Measurements from ENCODE around the gene CXCL16.

The CXCL16 gene

GRCh38 chr17:4772235-4772613 is 32.5 kb upstream of the CXCL16 start:
- H3K36me3 ChIP-seq (ENCODE audit: control insufficient read depth, insufficient read depth, low read length) = no peaks in the 10 kb centered on the region
- H3K9ac ChIP-seq (ENCODE audit: low read length) = no peak overlapping the region
- no peak overlapping the region for H3K4me3 ChIP-seq (ENCODE audit: low read depth, low read length)
- no peaks in the 10 kb centered on the region for H3K4me1 ChIP-seq (ENCODE audit: control insufficient read depth, insufficient read depth, low read length)
- H3K27me3 ChIP-seq (ENCODE audit: control insufficient read depth, insufficient read depth, low read length) = no peaks in the 10 kb centered on the region
- H3K9me3 ChIP-seq (ENCODE audit: control insufficient read depth, insufficient read depth, low read depth, low read length) = no peaks in the 10 kb centered on the region
- no peak overlapping the region for H3K27ac ChIP-seq (ENCODE audit: low read depth, low read length)

DNA sequence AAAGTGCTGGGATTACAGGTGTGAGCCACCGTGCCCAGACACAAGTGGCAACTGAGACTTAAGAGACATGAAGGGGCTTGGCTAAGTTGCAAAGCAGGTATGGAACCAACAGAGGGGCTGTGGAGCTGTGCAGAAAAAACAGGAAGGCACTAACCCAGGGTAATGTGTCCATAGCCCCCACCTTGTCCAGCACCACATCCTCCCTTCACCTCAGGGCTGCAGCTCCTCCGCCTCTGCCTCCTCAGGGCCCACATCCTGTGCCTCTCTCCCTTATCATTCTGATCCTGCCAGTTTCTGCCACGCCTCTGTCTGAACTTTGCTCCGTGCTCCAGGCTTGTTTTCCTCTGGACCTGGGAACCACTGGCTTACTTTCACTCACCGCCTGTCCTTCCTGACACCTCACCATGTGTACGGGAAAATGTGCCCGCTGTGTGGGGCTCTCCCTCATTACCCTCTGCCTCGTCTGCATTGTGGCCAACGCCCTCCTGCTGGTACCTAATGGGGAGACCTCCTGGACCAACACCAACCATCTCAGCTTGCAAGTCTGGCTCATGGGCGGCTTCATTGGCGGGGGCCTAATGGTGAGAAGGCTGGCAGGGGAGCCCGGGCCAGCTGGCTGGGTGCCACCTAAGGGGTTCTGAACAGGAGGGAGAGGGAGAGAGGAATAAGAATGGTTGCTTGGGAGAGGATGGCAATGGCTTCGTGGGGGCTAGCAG is 31.9 kb upstream of the CXCL16 start, which contains the start of gene TM4SF5:
Gene TM4SF5 (plus strand): TSS at position 368 of the 716 bp plus-strand sequence. CDS start 37 bp downstream, at position 405.
- no peak within 1 kb of the TSS for H3K4me3 ChIP-seq (ENCODE audit: low read depth, low read length)
- no peaks in the 10 kb centered on the region for H3K36me3 ChIP-seq (ENCODE audit: control insufficient read depth, insufficient read depth, low read length)
- no peaks in the 10 kb centered on the region for H3K4me1 ChIP-seq (ENCODE audit: control insufficient read depth, insufficient read depth, low read length)
- H3K9me3 ChIP-seq (ENCODE audit: control insufficient read depth, insufficient read depth, low read depth, low read length) = no peaks in the 10 kb centered on the region
- no peaks in the 10 kb centered on the region for H3K27me3 ChIP-seq (ENCODE audit: control insufficient read depth, insufficient read depth, low read length)
- no peak within 1 kb of the TSS for H3K9ac ChIP-seq (ENCODE audit: low read length)
- H3K27ac ChIP-seq (ENCODE audit: low read depth, low read length) = no peak within 1 kb of the TSS

- Histone ChIP-seq H3K4me1 (ENCODE audit: control insufficient read depth, insufficient read depth, low read length) (no peaks in the 10 kb centered on the region), H3K4me3 (ENCODE audit: low read depth, low read length) (no peak overlapping the region), H3K27ac (ENCODE audit: low read depth, low read length) (no peak overlapping the region), H3K36me3 (ENCODE audit: control insufficient read depth, insufficient read depth, low read length) (no peaks in the 10 kb centered on the region), H3K27me3 (ENCODE audit: control insufficient read depth, insufficient read depth, low read length) (no peaks in the 10 kb centered on the region), H3K9ac (ENCODE audit: low read length) (no peak overlapping the region), H3K9me3 (ENCODE audit: control insufficient read depth, insufficient read depth, low read depth, low read length) (no peaks in the 10 kb centered on the region)
Observed at GRCh38 chr17:4769628-4770027, 29.9 kb upstream of the CXCL16 start.

GRCh38 chr17:4768298-4768697 is 28.6 kb upstream of the CXCL16 start:
- Histone ChIP-seq H3K4me3 (ENCODE audit: low read depth, low read length) (no peak overlapping the region), H3K9me3 (ENCODE audit: control insufficient read depth, insufficient read depth, low read depth, low read length) (no peaks in the 10 kb centered on the region), H3K36me3 (ENCODE audit: control insufficient read depth, insufficient read depth, low read length) (no peaks in the 10 kb centered on the region), H3K9ac (ENCODE audit: low read length) (no peak overlapping the region), H3K27ac (ENCODE audit: low read depth, low read length) (no peak overlapping the region), H3K27me3 (ENCODE audit: control insufficient read depth, insufficient read depth, low read length) (no peaks in the 10 kb centered on the region), H3K4me1 (ENCODE audit: control insufficient read depth, insufficient read depth, low read length) (no peaks in the 10 kb centered on the region)

DNA sequence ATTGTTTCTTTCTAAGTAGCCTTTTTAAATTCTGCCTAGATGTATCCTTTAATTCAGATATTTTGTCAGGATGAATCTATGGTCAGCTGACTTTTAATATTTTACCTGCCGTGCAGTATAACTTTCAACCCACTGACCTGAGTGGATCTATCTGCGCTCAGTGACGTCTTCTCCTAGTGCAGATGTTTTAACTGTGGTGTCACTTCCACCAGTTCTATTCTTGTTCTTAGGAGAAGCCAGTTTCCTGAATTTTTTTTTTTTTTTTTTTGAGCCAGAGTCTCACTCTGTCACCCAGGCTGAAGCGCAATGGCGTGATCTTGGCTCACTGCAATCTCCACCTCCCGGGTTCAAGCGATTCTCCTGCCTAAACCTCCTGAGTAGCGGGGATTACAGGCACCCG is 27.0 kb upstream of the CXCL16 start:
- Histone ChIP-seq H3K36me3 (ENCODE audit: control insufficient read depth, insufficient read depth, low read length) (no peaks in the 10 kb centered on the region), H3K4me1 (ENCODE audit: control insufficient read depth, insufficient read depth, low read length) (no peaks in the 10 kb centered on the region), H3K27me3 (ENCODE audit: control insufficient read depth, insufficient read depth, low read length) (no peaks in the 10 kb centered on the region), H3K9me3 (ENCODE audit: control insufficient read depth, insufficient read depth, low read depth, low read length) (no peaks in the 10 kb centered on the region), H3K9ac (ENCODE audit: low read length) (no peak overlapping the region), H3K27ac (ENCODE audit: low read depth, low read length) (no peak overlapping the region), H3K4me3 (ENCODE audit: low read depth, low read length) (no peak overlapping the region)

DNA sequence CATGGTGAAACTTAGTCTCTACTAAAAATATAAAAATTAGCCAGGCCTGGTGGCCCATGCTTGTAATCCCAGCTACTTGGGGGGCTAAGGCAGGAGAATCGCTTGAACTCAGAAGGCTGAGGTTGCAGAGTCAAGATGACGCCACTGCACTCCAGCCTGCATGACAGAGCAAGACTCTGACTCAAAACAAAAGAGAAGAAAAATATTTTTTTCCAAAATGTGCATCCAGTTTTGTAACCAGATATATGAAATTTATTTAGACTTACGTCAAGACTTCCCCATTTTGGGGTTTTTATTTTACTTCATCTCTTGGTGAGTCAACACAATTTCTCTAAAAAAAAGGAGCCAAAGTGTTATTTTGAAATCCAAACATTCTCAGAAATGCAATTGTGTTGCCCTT is 26.5 kb upstream of the CXCL16 start:
- Histone ChIP-seq H3K9ac (ENCODE audit: low read length) (no peak overlapping the region), H3K9me3 (ENCODE audit: control insufficient read depth, insufficient read depth, low read depth, low read length) (no peaks in the 10 kb centered on the region), H3K4me1 (ENCODE audit: control insufficient read depth, insufficient read depth, low read length) (no peaks in the 10 kb centered on the region)

DNA sequence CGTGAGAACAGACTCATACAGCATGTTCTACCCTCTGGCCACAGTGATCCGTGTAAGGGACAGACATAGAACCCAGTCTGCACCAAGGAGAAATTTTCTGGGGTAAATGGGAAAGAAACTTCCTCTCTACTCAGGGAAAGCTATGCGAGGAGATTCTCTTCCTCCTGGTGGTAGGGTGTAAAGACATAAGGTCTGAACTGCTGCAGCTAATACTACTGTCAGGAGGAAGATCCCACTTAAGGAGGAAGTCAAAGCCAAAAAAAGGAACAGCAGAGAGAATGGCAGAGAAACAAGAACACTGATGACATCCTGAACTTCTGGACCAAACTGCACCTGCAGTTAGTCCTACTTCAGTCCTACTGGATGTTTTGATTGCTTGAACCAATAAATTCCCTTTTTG is 24.9 kb upstream of the CXCL16 start:
- H3K4me3 ChIP-seq (ENCODE audit: low read depth, low read length) = no peak overlapping the region
- no peak overlapping the region for H3K27ac ChIP-seq (ENCODE audit: low read depth, low read length)
- H3K36me3 ChIP-seq (ENCODE audit: control insufficient read depth, insufficient read depth, low read length) = no peaks in the 10 kb centered on the region
- H3K9me3 ChIP-seq (ENCODE audit: control insufficient read depth, insufficient read depth, low read depth, low read length) = no peaks in the 10 kb centered on the region
- H3K4me1 ChIP-seq (ENCODE audit: control insufficient read depth, insufficient read depth, low read length) = no peaks in the 10 kb centered on the region
- H3K27me3 ChIP-seq (ENCODE audit: control insufficient read depth, insufficient read depth, low read length) = no peaks in the 10 kb centered on the region
- H3K9ac ChIP-seq (ENCODE audit: low read length) = no peak overlapping the region

More for the DNA sequence above, 26.5 kb upstream of the CXCL16 start:
- Histone ChIP-seq H3K36me3 (ENCODE audit: control insufficient read depth, insufficient read depth, low read length) (no peaks in the 10 kb centered on the region), H3K27me3 (ENCODE audit: control insufficient read depth, insufficient read depth, low read length) (no peaks in the 10 kb centered on the region), H3K4me3 (ENCODE audit: low read depth, low read length) (no peak overlapping the region), H3K27ac (ENCODE audit: low read depth, low read length) (no peak overlapping the region)

DNA sequence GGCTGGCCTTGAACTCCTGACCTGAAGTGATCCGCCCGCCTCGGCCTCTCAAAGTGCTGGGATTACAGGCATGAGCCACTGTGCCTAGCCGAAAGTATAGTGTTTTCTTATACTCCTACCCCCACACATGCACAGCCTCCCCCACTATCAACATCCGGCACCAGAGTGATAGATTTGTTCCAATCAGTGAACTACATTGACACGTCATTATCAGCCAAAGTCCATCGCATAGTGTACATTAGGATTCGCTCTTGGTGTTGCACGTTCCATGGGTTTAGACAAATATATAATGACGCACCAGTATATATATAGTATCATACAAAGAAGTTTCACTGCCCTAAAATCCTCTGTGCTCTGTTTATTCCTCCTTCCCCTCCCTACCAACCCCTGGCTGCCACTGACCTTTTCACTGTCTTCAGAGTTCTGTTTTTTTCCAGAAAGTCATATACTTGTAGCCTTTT is 20.1 kb upstream of the CXCL16 start:
- Histone ChIP-seq H3K4me1 (ENCODE audit: control insufficient read depth, insufficient read depth, low read length) (no peaks in the 10 kb centered on the region), H3K9me3 (ENCODE audit: control insufficient read depth, insufficient read depth, low read depth, low read length) (no peaks in the 10 kb centered on the region), H3K36me3 (ENCODE audit: control insufficient read depth, insufficient read depth, low read length) (no peaks in the 10 kb centered on the region), H3K4me3 (ENCODE audit: low read depth, low read length) (no peak overlapping the region), H3K27ac (ENCODE audit: low read depth, low read length) (no peak overlapping the region), H3K9ac (ENCODE audit: low read length) (no peak overlapping the region), H3K27me3 (ENCODE audit: control insufficient read depth, insufficient read depth, low read length) (peaks cover 3% of the 10 kb centered on the region; the same call in 1 of the 2 replicates)

GRCh38 chr17:4753392-4753791 is 13.7 kb upstream of the CXCL16 start:
- H3K4me1 ChIP-seq (ENCODE audit: control insufficient read depth, insufficient read depth, low read length) = no peaks in the 10 kb centered on the region
- no peak overlapping the region for H3K27ac ChIP-seq (ENCODE audit: low read depth, low read length)
- H3K9me3 ChIP-seq (ENCODE audit: control insufficient read depth, insufficient read depth, low read depth, low read length) = no peaks in the 10 kb centered on the region
- H3K9ac ChIP-seq (ENCODE audit: low read length) = no peak overlapping the region
- H3K36me3 ChIP-seq (ENCODE audit: control insufficient read depth, insufficient read depth, low read length) = no peaks in the 10 kb centered on the region
- no peak overlapping the region for H3K4me3 ChIP-seq (ENCODE audit: low read depth, low read length)
- peaks cover 7% of the 10 kb centered on the region; the same call in 1 of the 2 replicates for H3K27me3 ChIP-seq (ENCODE audit: control insufficient read depth, insufficient read depth, low read length)

GRCh38 chr17:4751932-4752331 is 12.2 kb upstream of the CXCL16 start:
- Histone ChIP-seq H3K9me3 (ENCODE audit: control insufficient read depth, insufficient read depth, low read depth, low read length) (no peaks in the 10 kb centered on the region), H3K9ac (ENCODE audit: low read length) (no peak overlapping the region), H3K36me3 (ENCODE audit: control insufficient read depth, insufficient read depth, low read length) (no peaks in the 10 kb centered on the region), H3K27me3 (ENCODE audit: control insufficient read depth, insufficient read depth, low read length) (peaks cover 7% of the 10 kb centered on the region; the same call in 1 of the 2 replicates), H3K4me3 (ENCODE audit: low read depth, low read length) (no peak overlapping the region), H3K4me1 (ENCODE audit: control insufficient read depth, insufficient read depth, low read length) (no peaks in the 10 kb centered on the region), H3K27ac (ENCODE audit: low read depth, low read length) (no peak overlapping the region)

DNA sequence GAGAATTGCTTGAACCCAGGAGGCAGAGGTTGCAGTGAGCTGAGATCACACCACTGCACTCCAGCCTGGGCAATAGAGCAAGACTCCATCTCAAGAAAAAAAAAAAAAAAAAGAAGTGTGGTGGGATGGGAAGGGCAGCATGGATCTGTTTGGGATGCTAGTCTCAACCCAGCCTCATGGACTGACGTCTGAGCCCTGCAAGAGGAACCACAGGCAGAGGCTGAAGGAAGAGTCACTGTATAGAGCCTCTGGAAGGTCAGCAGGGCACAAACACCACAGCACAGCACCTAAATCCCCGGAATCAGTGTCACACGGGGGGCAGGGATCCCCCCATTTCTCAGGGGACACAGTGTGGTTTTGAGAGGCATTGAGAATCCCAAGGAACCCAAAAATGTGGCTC is 10.9 kb upstream of the CXCL16 start:
- Histone ChIP-seq H3K27me3 (ENCODE audit: control insufficient read depth, insufficient read depth, low read length) (peaks cover 13% of the 10 kb centered on the region; the same call in 1 of the 2 replicates), H3K4me3 (ENCODE audit: low read depth, low read length) (no peak overlapping the region), H3K9ac (ENCODE audit: low read length) (no peak overlapping the region), H3K9me3 (ENCODE audit: control insufficient read depth, insufficient read depth, low read depth, low read length) (no peaks in the 10 kb centered on the region), H3K36me3 (ENCODE audit: control insufficient read depth, insufficient read depth, low read length) (no peaks in the 10 kb centered on the region), H3K4me1 (ENCODE audit: control insufficient read depth, insufficient read depth, low read length) (peaks cover 5% of the 10 kb centered on the region; the same call in 1 of the 2 replicates), H3K27ac (ENCODE audit: low read depth, low read length) (no peak overlapping the region)
